HepG2 (cell line): ENCODE data around the gene TMEM121. TPM values are rescaled to one million over a fixed set of nuclear protein-coding genes. Genes with fewer than 3 reads are reported as not detected.

Experiments
- ZFP37 ChIP-seq: sonication (generic); formaldehyde crosslinking; IDR thresholded peaks from 2 replicates; pipeline ENCODE4 v1.4.0; 2020; ENCODE audit warnings: missing genetic modification reagents, borderline replicate concordance
- polyA plus RNA-seq, 8 experiments: library from polyadenylated mRNA; depleted of rRNA in 3 of 8; stranded (reverse) in 7 of 8; unstranded in 1 of 8; fragments of >200 nt; fragmentation: Illumina TruSeq in 4 of 8; extraction: Trizol in 4 of 8; gene quantifications; 2 replicates each; pipeline versions ENCODE4 v1.2.1 to v1.2.3, GENCODE V29; 2011 to 2016; ENCODE audit warnings: low read depth in 4 of 8, missing spikeins in 1 of 8, mixed read lengths in 1 of 8; ENCODE audit not compliant: insufficient read depth in 1 of 8
- total RNA-seq, 5 experiments: library from RNA; depleted of rRNA; stranded (reverse); fragments of >200 nt; fragmentation: Illumina TruSeq; extraction: Trizol; gene quantifications; 2 replicates each; pipeline ENCODE4 v1.2.3, GENCODE V29; 2016; ENCODE audit warnings: low read depth in 1 of 5
- TF ChIP-seq, protein P1 (sequence below): sonication (generic); formaldehyde crosslinking; IDR thresholded peaks from 2 replicates; pipeline ENCODE4 v1.4.0; 2020; ENCODE audit warnings: mild to moderate bottlenecking, missing genetic modification reagents
- TF ChIP-seq, protein P2 (sequence below): sonication (generic); formaldehyde crosslinking; IDR thresholded peaks from 2 replicates; pipeline ENCODE4 v1.5.1; 2020; ENCODE audit warnings: mild to moderate bottlenecking, missing genetic modification reagents, moderate library complexity

TMEM121 gene
- total and polyA plus RNA-seq, 2 of the 13 experiments (the other 11 are each of a cell fraction or from before 2014, with no cell fraction given) = 6.6 to 19.0 TPM

DNA sequence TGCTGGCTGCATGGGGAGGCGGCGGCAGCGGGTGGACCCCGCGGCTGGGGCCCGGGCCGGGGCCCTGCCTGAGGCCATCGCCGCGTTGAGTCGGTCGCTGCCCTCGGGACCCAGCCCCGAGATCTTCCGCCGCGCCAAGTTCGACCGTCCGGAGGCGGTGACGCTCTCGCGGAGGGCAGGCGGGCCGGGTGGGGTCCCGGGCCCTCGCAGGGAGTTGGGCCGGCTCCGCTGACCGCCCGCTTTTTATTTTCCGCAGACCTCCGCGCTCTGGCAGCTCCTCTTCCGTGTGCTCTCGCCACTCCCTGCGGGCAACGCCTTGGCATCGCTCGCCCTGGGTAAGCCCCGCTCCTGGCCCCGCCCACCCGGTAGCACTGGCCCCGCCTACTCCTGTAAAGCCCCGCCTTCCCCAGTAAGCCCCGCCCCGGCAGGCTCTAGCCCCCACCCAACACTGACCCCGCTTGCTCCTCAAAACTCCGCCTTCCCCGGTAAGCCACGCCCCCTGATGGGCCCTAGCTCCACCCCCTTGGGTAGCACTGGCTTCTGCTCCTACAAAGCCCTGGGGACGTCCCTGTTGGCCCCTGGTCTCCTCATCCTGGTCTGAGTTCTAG is 34.9 kb upstream of the TMEM121 start (continued):
- TF ChIP-seq, protein P1, sequence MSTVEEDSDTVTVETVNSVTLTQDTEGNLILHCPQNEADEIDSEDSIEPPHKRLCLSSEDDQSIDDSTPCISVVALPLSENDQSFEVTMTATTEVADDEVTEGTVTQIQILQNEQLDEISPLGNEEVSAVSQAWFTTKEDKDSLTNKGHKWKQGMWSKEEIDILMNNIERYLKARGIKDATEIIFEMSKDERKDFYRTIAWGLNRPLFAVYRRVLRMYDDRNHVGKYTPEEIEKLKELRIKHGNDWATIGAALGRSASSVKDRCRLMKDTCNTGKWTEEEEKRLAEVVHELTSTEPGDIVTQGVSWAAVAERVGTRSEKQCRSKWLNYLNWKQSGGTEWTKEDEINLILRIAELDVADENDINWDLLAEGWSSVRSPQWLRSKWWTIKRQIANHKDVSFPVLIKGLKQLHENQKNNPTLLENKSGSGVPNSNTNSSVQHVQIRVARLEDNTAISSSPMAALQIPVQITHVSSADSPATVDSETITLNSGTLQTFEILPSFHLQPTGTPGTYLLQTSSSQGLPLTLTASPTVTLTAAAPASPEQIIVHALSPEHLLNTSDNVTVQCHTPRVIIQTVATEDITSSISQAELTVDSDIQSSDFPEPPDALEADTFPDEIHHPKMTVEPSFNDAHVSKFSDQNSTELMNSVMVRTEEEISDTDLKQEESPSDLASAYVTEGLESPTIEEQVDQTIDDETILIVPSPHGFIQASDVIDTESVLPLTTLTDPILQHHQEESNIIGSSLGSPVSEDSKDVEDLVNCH = no peak
- TF ChIP-seq, protein P2, sequence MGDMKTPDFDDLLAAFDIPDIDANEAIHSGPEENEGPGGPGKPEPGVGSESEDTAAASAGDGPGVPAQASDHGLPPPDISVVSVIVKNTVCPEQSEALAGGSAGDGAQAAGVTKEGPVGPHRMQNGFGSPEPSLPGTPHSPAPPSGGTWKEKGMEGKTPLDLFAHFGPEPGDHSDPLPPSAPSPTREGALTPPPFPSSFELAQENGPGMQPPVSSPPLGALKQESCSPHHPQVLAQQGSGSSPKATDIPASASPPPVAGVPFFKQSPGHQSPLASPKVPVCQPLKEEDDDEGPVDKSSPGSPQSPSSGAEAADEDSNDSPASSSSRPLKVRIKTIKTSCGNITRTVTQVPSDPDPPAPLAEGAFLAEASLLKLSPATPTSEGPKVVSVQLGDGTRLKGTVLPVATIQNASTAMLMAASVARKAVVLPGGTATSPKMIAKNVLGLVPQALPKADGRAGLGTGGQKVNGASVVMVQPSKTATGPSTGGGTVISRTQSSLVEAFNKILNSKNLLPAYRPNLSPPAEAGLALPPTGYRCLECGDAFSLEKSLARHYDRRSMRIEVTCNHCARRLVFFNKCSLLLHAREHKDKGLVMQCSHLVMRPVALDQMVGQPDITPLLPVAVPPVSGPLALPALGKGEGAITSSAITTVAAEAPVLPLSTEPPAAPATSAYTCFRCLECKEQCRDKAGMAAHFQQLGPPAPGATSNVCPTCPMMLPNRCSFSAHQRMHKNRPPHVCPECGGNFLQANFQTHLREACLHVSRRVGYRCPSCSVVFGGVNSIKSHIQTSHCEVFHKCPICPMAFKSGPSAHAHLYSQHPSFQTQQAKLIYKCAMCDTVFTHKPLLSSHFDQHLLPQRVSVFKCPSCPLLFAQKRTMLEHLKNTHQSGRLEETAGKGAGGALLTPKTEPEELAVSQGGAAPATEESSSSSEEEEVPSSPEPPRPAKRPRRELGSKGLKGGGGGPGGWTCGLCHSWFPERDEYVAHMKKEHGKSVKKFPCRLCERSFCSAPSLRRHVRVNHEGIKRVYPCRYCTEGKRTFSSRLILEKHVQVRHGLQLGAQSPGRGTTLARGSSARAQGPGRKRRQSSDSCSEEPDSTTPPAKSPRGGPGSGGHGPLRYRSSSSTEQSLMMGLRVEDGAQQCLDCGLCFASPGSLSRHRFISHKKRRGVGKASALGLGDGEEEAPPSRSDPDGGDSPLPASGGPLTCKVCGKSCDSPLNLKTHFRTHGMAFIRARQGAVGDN (CRISPR knock-in tag) = peak; percentile 38; the same call in 1 of the 2 replicates
- TF ChIP-seq ZFP37 (CRISPR knock-in tag) = 0 out of 2 replicates have a peak, but pooled peaks have one; percentile 19
- TF ChIP-seq, all 625 proteins: peak for 48
